Panc1 (cell line): ENCODE measurements around the gene SCAMP3.

Source experiments
- SIN3A ChIP-seq: IDR thresholded peaks from 2 replicates; pipeline ENCODE4 v1.6.1; 2012; ENCODE audit warnings: low read depth, mild to moderate bottlenecking, low read length, moderate library complexity, borderline replicate concordance; ENCODE audit not compliant: insufficient read depth
- TCF7L2 ChIP-seq: IDR thresholded peaks from 2 replicates; pipeline ENCODE4 v1.6.1; 2011; ENCODE audit warnings: mild to moderate bottlenecking, low read depth, low read length, inconsistent platforms
- TF ChIP-seq, protein P1 (sequence below): fragments of 450-650 bp; IDR thresholded peaks from 2 replicates; pipeline ENCODE4 v1.5.1; 2017; ENCODE audit warnings: mild to moderate bottlenecking

DNA sequence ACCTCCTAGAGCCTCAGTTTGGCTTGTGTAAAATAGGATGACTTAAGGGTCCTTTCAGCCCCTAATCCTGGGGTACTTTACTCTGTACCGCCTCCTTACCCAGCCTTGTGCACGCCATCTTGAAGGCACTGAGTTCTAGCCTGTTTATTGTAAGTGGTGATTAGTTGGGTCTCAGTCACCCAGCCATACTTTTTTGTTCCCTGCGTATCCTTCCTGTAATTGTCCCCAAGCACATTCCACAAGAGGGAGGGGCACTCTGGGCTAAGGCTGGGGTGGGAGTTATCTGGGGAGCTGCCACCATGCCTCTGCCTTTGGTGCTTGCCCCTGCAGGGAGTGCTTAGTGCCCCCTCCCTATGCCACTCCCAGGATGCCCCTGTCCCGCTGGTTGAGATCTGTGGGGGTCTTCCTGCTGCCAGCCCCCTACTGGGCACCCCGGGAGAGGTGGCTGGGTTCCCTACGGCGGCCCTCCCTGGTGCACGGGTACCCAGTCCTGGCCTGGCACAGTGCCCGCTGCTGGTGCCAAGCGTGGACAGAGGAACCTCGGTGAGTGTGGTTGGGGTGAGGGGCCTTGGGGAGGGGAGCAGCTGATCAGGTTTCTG is 47.4 kb upstream of the SCAMP3 start:
- TF ChIP-seq, protein P1, sequence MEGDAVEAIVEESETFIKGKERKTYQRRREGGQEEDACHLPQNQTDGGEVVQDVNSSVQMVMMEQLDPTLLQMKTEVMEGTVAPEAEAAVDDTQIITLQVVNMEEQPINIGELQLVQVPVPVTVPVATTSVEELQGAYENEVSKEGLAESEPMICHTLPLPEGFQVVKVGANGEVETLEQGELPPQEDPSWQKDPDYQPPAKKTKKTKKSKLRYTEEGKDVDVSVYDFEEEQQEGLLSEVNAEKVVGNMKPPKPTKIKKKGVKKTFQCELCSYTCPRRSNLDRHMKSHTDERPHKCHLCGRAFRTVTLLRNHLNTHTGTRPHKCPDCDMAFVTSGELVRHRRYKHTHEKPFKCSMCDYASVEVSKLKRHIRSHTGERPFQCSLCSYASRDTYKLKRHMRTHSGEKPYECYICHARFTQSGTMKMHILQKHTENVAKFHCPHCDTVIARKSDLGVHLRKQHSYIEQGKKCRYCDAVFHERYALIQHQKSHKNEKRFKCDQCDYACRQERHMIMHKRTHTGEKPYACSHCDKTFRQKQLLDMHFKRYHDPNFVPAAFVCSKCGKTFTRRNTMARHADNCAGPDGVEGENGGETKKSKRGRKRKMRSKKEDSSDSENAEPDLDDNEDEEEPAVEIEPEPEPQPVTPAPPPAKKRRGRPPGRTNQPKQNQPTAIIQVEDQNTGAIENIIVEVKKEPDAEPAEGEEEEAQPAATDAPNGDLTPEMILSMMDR: no peak
- TF ChIP-seq SIN3A (no peak), TCF7L2 (no peak)
